Measurements from ENCODE around the gene ADH1C.
A peak's percentile ranks its signal among the peaks of the same experiment; 100 is the strongest.
"Not testable (repeated sequence)": the region's sequence is repeated elsewhere in the genome, so short reads cannot be mapped to it uniquely, and the experiment has no call there.

ADH1C gene

GRCh38 chr4:99378876-99379275 is 26.3 kb upstream of the ADH1C start:
- no peak for TF ChIP-seq CTCF (conservative IDR thresholded peaks at IDR 0.05; ENCODE audit: low read depth)
- POLR2A ChIA-PET (ENCODE audit: low non-redundant PET): no interaction called here
- H3K27ac ChIP-seq: no peak overlapping the region
- CTCF ChIA-PET: no interaction called here
- no peak for DNase-seq (ENCODE audit: low spot score)

GRCh38 chr4:99377341-99377740 is 24.8 kb upstream of the ADH1C start:
- H3K27ac ChIP-seq; POLR2A ChIA-PET (ENCODE audit: low non-redundant PET): not testable (repeated sequence)
- CTCF ChIA-PET: interaction anchor here (0.5 to 1.0 kb wide), 5 partner anchors 19 to 1233 kb away, joined by 3 to 12 read pairs (median 3); no protein-coding TSS in a partner anchor
- TF ChIP-seq CTCF (conservative IDR thresholded peaks at IDR 0.05; ENCODE audit: low read depth): peak; percentile 22; the same call in 1 of the 2 replicates
- DNase-seq (ENCODE audit: low spot score): peak; percentile 6

GRCh38 chr4:99372464-99372863 is 19.9 kb upstream of the ADH1C start:
- H3K27ac ChIP-seq; POLR2A ChIA-PET (ENCODE audit: low non-redundant PET); CTCF ChIA-PET; DNase-seq (ENCODE audit: low spot score): not testable (repeated sequence)

GRCh38 chr4:99367817-99368216 is 15.3 kb upstream of the ADH1C start:
- POLR2A ChIA-PET (ENCODE audit: low non-redundant PET); H3K27ac ChIP-seq; DNase-seq (ENCODE audit: low spot score); CTCF ChIA-PET: not testable (repeated sequence)

GRCh38 chr4:99366491-99366890 is 13.9 kb upstream of the ADH1C start:
- no peak for TF ChIP-seq CTCF (conservative IDR thresholded peaks at IDR 0.05; ENCODE audit: low read depth)
- H3K27ac ChIP-seq: no peak overlapping the region
- POLR2A ChIA-PET (ENCODE audit: low non-redundant PET): no interaction called here
- CTCF ChIA-PET: no interaction called here
- DNase-seq (ENCODE audit: low spot score): no peak

GRCh38 chr4:99362768-99363167 is 10.2 kb upstream of the ADH1C start:
- no peak overlapping the region for H3K27ac ChIP-seq
- POLR2A ChIA-PET (ENCODE audit: low non-redundant PET): no interaction called here
- CTCF ChIA-PET: no interaction called here
- no peak for TF ChIP-seq CTCF (conservative IDR thresholded peaks at IDR 0.05; ENCODE audit: low read depth)
- DNase-seq (ENCODE audit: low spot score): no peak

- TF ChIP-seq CTCF (conservative IDR thresholded peaks at IDR 0.05; ENCODE audit: low read depth): no peak
- no peak for DNase-seq (ENCODE audit: low spot score)
- CTCF ChIA-PET: no interaction called here
- POLR2A ChIA-PET (ENCODE audit: low non-redundant PET): no interaction called here
- no peak overlapping the region for H3K27ac ChIP-seq
Observed at GRCh38 chr4:99361899-99362275, 9.3 kb upstream of the ADH1C start.

GRCh38 chr4:99361268-99361898 is 8.8 kb upstream of the ADH1C start:
- no peak overlapping the region for H3K27ac ChIP-seq
- ChIA-PET POLR2A (ENCODE audit: low non-redundant PET) (no interaction called here), CTCF (interaction anchor here (0.8 kb wide), 1 partner anchor 19 kb away, joined by 3 read pairs; no protein-coding TSS in a partner anchor)
- DNase-seq (ENCODE audit: low spot score): no peak
- TF ChIP-seq CTCF (conservative IDR thresholded peaks at IDR 0.05; ENCODE audit: low read depth): no peak

Measured in RWPE1 (cell line).